KMS-11 (cell line): Measurements from ENCODE around the gene TEX35.
A peak's percentile ranks its signal among the peaks of the same experiment; 100 is the strongest.

ENCODE experiments used
- H2AFZ ChIP-seq: fragments of 200-600 bp; sonication (generic); 2 replicates; pipeline ENCODE4 v1.6.1; 2016; ENCODE audit warnings: antibody characterized with exemption, mixed run types, low read depth
- H3K27ac ChIP-seq: fragments of 200-600 bp; sonication (generic); 2 replicates; pipeline ENCODE4 v1.6.1; 2016; ENCODE audit warnings: mild to moderate bottlenecking, mixed run types
- H3K27me3 ChIP-seq: fragments of 200-600 bp; sonication (generic); 2 replicates; pipeline ENCODE4 v1.6.1; 2017; ENCODE audit warnings: mild to moderate bottlenecking, low read depth, mixed run types, moderate library complexity; ENCODE audit not compliant: insufficient read depth
- H3K36me3 ChIP-seq: fragments of 200-600 bp; sonication (generic); 2 replicates; pipeline ENCODE4 v1.6.1; 2017; ENCODE audit warnings: mild to moderate bottlenecking, mixed run types; ENCODE audit not compliant: insufficient read depth
- H3K4me1 ChIP-seq: fragments of 200-600 bp; sonication (generic); 2 replicates; pipeline ENCODE4 v1.6.1; 2016; ENCODE audit warnings: mild to moderate bottlenecking, low read depth, mixed run types; ENCODE audit not compliant: poor library complexity, severe bottlenecking
- H3K4me2 ChIP-seq: fragments of 200-600 bp; sonication (generic); 2 replicates; pipeline ENCODE4 v1.7.0; 2016; ENCODE audit warnings: mild to moderate bottlenecking, mixed run types
- H3K4me3 ChIP-seq: fragments of 200-600 bp; sonication (generic); IDR thresholded peaks from 2 replicates; pipeline ENCODE4 v1.6.1; 2017; ENCODE audit warnings: low read depth, low read length, mixed read lengths; ENCODE audit not compliant: insufficient read depth
- H3K79me2 ChIP-seq: fragments of 200-600 bp; sonication (generic); 2 replicates; pipeline ENCODE4 v1.6.1; 2016; ENCODE audit warnings: low read depth, mixed run types; ENCODE audit not compliant: insufficient read depth
- H3K9ac ChIP-seq: fragments of 200-600 bp; sonication (generic); 2 replicates; pipeline ENCODE4 v1.6.1; 2016; ENCODE audit warnings: mild to moderate bottlenecking, mixed run types
- H4K20me1 ChIP-seq: fragments of 200-600 bp; sonication (generic); 2 replicates; pipeline ENCODE4 v1.6.1; 2016; ENCODE audit warnings: mild to moderate bottlenecking, mixed run types; ENCODE audit not compliant: insufficient read depth
- TF ChIP-seq, protein P1 (sequence below): fragments of 200-600 bp; sonication (generic); conservative IDR thresholded peaks from 2 replicates; pipeline ENCODE4 v1.6.1; 2017; ENCODE audit warnings: low read depth, mild to moderate bottlenecking, antibody characterized with exemption, low read length, moderate library complexity, mixed read lengths

TEX35 gene

DNA sequence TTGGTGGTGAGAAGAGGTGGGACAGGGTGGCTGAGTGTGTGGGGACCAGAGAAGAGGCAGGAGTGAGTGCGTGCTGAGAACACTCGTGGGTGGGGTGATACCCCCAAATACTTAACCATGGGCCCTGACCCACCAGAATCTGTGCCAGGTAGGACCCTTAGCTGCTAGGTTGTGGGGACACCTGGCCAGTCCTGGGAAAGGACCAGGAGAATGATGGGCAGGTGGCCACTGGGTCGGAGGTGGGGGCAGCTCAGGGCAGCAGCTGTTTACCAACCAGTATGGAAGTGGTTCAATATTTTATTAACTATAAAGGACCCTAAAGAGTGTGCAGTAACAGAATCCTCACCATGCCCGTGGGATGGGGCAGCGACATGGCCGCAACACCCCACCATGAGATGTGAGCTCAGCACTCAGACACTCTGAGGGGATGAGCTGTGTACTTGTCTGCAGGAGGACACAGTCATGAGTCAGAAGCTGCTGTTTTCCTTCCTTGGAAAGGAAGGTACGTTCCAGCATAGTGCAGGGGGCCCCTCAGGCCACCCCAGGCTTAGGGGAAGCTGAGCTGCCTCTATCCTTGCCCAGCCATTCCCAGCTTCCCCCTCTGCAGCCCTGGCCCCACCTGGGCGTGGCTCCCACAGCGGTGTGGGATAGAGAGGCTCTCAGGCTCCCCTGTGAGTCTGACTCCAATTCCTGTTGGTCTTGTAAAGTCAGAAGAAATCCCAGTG, 25.4 kb downstream of the TEX35 start:
- Histone ChIP-seq H3K9ac (no peak overlapping the region), H3K79me2 (no peaks in the 10 kb centered on the region), H2AFZ (peak overlapping the region; percentile 12; the same call in 1 of the 2 replicates), H3K27ac (no peak overlapping the region), H4K20me1 (no peaks in the 10 kb centered on the region), H3K4me2 (no peak overlapping the region), H3K27me3 (no peaks in the 10 kb centered on the region), H3K4me1 (peaks cover 18% of the 10 kb centered on the region), H3K36me3 (no peaks in the 10 kb centered on the region), H3K4me3 (no peak overlapping the region)
- TF ChIP-seq, protein P1, sequence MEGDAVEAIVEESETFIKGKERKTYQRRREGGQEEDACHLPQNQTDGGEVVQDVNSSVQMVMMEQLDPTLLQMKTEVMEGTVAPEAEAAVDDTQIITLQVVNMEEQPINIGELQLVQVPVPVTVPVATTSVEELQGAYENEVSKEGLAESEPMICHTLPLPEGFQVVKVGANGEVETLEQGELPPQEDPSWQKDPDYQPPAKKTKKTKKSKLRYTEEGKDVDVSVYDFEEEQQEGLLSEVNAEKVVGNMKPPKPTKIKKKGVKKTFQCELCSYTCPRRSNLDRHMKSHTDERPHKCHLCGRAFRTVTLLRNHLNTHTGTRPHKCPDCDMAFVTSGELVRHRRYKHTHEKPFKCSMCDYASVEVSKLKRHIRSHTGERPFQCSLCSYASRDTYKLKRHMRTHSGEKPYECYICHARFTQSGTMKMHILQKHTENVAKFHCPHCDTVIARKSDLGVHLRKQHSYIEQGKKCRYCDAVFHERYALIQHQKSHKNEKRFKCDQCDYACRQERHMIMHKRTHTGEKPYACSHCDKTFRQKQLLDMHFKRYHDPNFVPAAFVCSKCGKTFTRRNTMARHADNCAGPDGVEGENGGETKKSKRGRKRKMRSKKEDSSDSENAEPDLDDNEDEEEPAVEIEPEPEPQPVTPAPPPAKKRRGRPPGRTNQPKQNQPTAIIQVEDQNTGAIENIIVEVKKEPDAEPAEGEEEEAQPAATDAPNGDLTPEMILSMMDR: no peak

DNA sequence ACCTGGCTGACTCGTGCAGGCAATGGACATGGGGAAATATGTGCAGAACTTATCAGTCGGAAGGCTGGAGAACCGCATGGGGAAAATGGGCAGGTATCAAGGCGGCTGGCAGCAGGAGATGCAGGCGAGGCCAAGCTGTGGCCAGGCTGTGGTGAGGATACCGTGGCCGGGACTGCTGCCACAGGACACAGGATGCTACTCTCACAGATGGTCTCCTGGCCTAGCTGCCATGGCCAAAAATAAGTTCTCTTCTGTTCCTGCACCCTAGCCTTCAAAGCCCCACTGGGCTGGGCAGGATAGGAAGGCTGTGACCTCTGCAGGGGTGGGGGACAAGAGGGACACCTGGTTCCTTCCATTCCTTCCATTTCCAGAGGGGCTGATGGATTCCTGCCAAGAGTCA, 26.4 kb downstream of the TEX35 start:
- H3K4me3 ChIP-seq: no peak overlapping the region
- no peak overlapping the region for H3K4me2 ChIP-seq
- H3K27ac ChIP-seq: no peak overlapping the region
- H4K20me1 ChIP-seq: no peaks in the 10 kb centered on the region
- H3K79me2 ChIP-seq: no peaks in the 10 kb centered on the region
- no peaks in the 10 kb centered on the region for H3K36me3 ChIP-seq
- TF ChIP-seq, protein P1: no peak
- no peaks in the 10 kb centered on the region for H3K27me3 ChIP-seq
- H3K4me1 ChIP-seq: peaks cover 13% of the 10 kb centered on the region
- H2AFZ ChIP-seq: no peak overlapping the region
- H3K9ac ChIP-seq: no peak overlapping the region

DNA sequence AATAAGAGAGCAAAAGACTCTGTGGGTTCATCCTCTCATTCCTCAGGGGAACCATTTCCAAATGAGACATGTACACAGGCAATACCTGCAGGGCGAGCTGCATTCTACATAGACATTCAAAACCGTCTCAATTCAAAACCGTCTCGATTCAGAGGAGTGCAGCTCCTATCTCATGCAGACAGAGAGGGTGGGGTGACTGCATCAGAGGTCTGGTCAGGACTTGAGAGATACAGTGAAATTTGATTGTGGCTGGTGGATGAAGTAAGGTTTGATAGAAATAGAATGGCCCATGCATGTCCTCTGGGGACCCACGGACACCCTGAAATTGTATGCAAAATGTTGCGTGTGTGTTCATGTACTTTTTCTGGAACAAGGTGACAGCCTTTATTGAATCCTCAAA, 27.3 kb downstream of the TEX35 start:
- H2AFZ ChIP-seq: no peak overlapping the region
- no peaks in the 10 kb centered on the region for H3K79me2 ChIP-seq
- H3K27ac ChIP-seq: no peak overlapping the region
- no peaks in the 10 kb centered on the region for H3K27me3 ChIP-seq
- peaks cover 10% of the 10 kb centered on the region for H3K4me1 ChIP-seq
- TF ChIP-seq, protein P1: no peak
- H4K20me1 ChIP-seq: no peaks in the 10 kb centered on the region
- no peak overlapping the region for H3K4me2 ChIP-seq
- no peaks in the 10 kb centered on the region for H3K36me3 ChIP-seq
- no peak overlapping the region for H3K9ac ChIP-seq
- H3K4me3 ChIP-seq: no peak overlapping the region

DNA sequence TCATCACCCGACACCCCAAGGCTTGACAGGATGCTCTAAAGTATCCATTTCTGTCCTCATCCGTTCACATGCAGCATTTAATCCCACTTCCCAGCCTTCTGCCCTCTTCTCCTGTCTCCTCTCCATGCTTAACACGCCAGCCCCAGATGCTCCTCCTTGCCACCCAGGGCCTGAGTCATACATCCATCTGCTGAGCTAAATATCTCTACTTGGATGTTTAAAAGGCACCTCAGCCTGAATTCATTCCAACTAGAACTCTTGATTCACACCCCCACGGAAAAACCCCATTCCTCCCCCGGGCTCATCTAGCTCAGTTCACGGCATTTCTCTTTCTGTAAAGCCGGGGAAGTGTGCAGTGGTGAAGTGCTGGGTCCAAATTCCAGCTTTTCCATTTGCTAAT, 27.7 kb downstream of the TEX35 start:
- H3K27me3 ChIP-seq: no peaks in the 10 kb centered on the region
- no peak overlapping the region for H3K4me2 ChIP-seq
- TF ChIP-seq, protein P1: no peak
- H3K36me3 ChIP-seq: no peaks in the 10 kb centered on the region
- H3K9ac ChIP-seq: no peak overlapping the region
- H2AFZ ChIP-seq: no peak overlapping the region
- no peaks in the 10 kb centered on the region for H4K20me1 ChIP-seq
- no peaks in the 10 kb centered on the region for H3K79me2 ChIP-seq
- H3K4me1 ChIP-seq: peaks cover 14% of the 10 kb centered on the region
- H3K27ac ChIP-seq: no peak overlapping the region
- no peak overlapping the region for H3K4me3 ChIP-seq
